ENCODE measurements around the gene CFTR.

Gene CFTR

DNA sequence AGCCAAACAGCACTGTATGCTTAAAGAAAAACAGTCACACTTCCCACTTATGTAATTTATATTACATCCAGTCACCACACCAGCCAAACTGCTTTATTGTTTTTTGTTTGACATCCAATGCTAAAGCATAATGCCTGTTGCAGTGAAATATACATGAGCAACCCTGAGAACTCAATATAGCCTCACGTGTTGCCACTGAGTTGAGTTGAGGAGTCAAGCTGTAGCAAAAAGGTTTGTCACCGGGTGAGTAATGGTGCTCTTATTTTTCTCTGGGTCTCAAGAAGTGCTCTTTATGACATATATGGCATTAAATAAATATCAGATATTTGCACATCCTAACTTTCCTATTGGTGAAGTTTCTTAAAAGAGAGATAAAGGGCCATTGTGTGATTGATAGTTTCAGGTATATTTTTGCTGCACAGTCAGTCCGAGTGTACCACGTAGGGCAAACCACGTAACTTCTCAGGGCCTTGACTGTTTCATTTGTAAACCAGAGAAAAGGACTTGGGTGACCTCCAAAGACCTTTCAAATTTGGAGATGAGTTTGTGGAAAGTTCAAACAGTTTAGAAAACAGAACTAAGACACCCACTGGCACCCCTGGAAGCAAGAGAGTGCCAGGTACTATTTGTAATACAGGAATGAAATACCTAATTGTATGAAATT, 168.5 kb downstream of the CFTR start:
- DNase-seq (ENCODE audit: low read depth in 2 of 2): no peak

DNA sequence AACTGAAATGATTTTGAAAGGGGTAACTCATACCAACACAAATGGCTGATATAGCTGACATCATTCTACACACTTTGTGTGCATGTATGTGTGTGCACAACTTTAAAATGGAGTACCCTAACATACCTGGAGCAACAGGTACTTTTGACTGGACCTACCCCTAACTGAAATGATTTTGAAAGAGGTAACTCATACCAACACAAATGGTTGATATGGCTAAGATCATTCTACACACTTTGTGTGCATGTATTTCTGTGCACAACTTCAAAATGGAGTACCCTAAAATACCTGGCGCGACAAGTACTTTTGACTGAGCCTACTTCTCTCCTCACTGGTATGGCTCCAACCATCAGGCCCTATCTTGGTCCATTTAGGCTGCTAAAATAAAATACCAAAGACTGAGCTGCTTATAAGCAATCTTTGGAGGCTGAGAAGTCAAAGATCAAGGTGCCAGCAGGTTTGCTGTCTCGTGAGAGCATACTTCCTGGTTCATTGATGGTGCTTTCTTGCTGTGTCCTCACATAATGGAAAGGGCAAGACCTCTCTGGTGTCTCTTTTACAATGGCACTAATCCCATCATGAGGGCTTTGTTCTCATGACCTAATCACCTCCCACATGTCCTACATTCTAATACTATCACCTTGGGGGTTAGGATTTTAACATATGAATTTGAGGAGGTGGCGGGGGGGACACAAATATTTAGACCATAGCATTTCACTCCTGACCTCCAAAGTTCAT, 173.3 kb downstream of the CFTR start:
- no peak for DNase-seq (ENCODE audit: low read depth in 2 of 2)

DNA sequence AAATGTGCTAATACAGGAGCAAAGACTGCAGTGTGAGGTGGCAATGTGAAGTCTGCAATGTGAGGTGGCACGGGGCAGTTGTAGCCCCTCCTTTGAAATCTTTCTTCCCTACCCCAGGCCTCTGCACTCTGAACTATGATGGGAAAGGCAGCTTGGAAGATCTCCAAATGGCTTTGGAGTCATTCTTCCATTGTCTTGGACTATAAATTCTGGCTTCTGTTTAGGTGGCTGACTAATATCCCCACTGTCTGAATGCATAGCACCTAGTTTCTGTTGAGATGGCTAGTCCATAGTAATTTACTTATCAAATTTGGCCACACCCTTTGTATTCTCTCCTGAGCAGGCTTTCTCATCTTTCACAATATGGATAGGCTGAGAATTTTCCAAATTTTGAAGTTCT, 175.0 kb downstream of the CFTR start:
- no peak for DNase-seq (ENCODE audit: low read depth in 2 of 2)

DNA sequence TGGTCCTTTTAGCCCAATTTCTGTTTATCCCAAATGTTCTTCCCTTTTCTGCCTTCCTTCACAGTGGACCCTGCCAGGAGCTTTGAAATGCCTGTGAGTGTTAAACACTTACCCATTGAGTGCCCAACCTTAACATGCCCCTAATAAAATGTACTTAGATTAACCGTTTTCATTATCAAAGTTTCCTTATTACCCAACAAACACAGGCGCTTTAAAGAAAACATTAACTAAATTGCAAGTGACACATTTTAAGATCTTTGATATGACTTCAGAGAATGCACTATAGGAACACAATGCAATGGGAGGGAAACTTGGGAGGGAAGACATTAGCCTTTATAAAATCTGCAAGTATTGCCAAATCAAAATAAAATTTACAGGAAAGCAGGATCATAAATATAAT, 177.0 kb downstream of the CFTR start:
- DNase-seq (ENCODE audit: low read depth in 2 of 2): no peak

DNA sequence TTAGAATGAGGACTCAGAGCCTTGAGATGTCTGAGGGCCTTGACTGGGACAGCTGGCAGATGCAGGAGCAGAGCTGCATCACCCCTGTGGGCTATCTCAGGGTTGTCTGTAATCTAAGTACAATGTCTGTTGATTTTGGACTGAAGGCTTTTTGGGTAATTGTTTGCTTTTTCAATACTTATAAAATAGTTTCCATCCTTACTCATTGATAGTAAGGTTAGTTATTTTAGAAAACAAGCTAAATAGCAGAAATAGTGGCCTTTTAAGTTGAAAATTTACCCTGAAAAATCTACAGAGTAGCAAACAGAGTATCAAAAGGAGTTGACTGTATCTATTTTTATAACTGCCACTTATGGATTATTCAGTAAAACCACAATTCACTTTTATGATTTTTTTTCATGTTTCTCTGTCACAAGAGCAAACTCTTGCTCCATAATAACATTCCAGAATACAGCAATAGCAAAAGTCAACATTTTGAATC, 179.7 kb downstream of the CFTR start:
- DNase-seq (ENCODE audit: low read depth in 2 of 2): no peak

DNA sequence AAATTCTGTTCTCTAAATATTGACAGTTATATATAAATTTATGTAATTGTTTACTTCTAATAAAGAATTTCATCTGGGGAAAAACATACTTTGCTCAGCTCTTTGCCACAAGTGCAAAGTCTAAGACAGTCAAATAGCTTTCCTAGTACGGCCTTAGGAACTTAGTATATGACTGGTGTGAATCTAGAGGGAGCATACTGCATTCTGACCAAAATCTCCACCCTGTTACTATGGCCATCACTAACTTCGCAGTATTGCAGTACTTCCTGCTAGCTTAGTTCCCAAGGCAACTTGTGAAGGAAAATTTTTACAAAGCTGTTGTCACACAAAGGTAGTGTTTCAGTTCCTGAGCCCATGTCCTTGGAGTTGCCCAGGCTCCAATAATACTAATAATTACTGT, 181.5 kb downstream of the CFTR start:
- DNase-seq (ENCODE audit: low read depth in 2 of 2): no peak

DNA sequence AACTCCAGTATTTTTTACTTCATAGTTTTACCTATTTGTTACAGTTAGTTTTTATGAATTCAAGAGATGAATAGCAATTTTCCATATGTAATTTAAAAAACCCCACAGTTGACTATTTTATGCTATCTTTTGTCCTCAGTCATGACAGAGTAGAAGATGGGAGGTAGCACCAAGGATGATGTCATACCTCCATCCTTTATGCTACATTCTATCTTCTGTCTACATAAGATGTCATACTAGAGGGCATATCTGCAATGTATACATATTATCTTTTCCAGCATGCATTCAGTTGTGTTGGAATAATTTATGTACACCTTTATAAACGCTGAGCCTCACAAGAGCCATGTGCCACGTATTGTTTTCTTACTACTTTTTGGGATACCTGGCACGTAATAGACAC, 184.2 kb downstream of the CFTR start:
- no peak for DNase-seq (ENCODE audit: low read depth in 2 of 2)

DNA sequence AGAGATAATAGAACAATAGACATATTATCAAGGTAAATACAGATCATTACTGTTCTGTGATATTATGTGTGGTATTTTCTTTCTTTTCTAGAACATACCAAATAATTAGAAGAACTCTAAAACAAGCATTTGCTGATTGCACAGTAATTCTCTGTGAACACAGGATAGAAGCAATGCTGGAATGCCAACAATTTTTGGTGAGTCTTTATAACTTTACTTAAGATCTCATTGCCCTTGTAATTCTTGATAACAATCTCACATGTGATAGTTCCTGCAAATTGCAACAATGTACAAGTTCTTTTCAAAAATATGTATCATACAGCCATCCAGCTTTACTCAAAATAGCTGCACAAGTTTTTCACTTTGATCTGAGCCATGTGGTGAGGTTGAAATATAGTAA, 185.5 kb downstream of the CFTR start:
- no peak for DNase-seq (ENCODE audit: low read depth in 2 of 2)

DNA sequence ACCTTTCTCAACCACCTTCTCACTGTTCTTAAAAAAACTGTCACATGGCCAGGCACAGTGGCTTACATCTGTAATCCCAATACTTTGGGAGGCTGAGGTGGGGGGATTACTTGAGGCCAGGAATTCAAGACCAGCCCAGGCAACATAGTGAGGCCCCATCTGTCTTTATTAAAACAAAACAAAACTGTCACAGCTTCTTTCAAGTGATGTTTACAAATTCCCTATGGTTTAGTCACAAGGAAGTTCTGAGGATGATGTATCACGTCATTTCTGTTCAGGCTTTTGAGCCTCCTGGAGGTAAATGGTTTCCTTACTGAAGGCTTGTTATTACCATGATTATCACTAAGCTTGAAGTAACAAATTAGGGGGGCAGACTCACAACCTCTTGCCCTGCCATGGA, 186.2 kb downstream of the CFTR start:
- DNase-seq (ENCODE audit: low read depth in 2 of 2): no peak

DNA sequence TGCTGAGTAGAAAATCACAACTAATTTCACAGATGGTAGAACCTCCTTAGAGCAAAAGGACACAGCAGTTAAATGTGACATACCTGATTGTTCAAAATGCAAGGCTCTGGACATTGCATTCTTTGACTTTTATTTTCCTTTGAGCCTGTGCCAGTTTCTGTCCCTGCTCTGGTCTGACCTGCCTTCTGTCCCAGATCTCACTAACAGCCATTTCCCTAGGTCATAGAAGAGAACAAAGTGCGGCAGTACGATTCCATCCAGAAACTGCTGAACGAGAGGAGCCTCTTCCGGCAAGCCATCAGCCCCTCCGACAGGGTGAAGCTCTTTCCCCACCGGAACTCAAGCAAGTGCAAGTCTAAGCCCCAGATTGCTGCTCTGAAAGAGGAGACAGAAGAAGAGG, 186.9 kb downstream of the CFTR start:
- no peak for DNase-seq (ENCODE audit: low read depth in 2 of 2)

DNA sequence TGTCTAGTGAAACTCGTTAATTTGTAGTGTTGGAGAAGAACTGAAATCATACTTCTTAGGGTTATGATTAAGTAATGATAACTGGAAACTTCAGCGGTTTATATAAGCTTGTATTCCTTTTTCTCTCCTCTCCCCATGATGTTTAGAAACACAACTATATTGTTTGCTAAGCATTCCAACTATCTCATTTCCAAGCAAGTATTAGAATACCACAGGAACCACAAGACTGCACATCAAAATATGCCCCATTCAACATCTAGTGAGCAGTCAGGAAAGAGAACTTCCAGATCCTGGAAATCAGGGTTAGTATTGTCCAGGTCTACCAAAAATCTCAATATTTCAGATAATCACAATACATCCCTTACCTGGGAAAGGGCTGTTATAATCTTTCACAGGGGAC, 187.6 kb downstream of the CFTR start:
- DNase-seq (ENCODE audit: low read depth in 2 of 2): no peak

DNA sequence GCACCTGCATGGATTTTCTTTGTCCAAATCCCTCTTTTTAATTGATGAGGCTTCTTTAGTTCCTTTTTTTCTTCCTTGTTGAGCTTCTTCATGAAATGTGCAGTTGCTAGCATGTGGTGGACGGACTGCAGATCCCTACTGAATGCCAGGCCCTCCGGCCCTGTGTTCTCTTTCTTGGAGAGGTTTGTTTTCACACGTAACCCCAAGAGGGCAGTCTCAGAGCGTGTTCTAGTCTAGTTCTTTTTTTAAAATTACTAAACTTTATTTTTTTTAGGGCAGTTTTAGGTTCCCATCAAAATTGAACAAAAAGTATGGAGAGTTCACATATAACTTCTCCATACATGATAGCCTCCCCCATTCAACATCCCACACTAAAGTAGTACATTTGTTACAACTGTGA, 190.0 kb downstream of the CFTR start:
- no peak for DNase-seq (ENCODE audit: low read depth in 2 of 2)

DNA sequence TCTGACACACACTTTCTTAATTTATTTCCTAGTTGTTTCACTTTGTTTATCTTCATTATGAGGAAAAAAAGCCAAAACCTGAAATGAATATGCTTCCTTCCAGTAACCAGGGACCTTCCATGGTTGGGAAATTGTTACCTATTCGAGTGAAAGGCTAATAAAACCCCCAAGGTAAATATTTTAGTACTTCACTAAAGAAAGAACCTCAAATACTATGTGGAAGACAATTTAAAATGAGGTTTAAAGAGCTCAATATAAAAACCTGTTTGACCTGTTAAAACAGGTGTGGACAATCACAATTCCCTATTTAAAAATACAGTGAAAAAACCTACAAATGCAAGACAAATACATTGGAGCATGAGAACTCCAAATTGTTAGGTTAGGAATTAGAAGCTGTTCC, 192.6 kb downstream of the CFTR start:
- DNase-seq (ENCODE audit: low read depth in 2 of 2): no peak

DNA sequence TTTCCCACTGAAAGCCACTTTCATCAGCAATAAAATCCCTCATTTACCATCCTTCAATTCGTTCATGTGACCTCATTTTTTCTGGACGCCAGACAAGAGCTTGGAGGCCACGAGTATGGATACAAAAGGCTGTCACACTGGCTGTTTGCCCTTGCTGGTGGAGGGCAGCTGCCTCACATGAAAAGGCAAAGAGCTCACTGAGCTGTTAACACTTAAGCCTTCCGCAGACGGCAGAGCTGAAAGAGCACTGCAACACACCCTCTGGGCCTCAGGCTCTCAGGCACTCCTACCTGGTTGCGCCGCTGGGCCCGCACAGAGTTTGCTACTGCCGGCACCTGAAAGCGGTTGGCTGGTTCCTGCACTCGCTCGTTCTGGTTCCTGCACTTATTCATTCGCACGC, 193.5 kb downstream of the CFTR start:
- no peak for DNase-seq (ENCODE audit: low read depth in 2 of 2)

DNA sequence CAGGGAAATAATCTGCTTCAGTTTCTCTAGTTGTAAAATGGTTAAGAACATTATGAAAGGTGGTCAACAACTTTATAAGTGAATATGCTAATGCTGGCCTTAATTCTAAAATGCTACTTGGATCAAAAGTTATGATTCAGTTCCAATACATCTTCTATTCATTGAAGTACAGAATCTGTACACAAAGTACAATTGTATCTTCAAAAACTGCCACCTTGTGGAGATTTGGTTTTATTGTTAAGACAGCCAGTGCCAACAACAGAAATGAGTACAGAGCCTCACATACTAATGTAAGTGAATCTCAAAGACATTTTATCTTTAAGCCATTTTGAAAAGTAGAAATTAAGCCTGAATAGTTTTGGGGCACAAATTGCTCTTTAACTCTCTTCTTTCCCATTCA, 194.0 kb downstream of the CFTR start:
- DNase-seq (ENCODE audit: low read depth in 2 of 2): no peak

DNA sequence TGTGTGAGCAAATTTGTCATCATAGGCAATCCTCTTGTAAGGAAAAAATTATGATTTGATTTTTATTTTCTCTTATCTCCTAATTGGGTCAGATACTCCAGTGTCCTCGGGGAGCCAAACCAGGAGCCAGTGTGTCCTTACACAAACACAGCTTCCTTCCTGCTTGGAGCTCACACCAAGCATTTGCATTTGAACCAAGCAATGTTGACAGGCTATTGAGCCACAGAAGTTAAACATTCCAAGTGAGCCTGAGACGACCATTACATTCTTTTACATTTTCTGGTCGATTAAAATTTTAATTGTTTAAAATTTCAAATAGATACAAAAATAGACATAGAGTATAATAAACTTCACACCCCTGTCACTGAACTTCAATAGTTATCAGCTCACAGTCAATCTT, 194.8 kb downstream of the CFTR start:
- DNase-seq (ENCODE audit: low read depth in 2 of 2): no peak

DNA sequence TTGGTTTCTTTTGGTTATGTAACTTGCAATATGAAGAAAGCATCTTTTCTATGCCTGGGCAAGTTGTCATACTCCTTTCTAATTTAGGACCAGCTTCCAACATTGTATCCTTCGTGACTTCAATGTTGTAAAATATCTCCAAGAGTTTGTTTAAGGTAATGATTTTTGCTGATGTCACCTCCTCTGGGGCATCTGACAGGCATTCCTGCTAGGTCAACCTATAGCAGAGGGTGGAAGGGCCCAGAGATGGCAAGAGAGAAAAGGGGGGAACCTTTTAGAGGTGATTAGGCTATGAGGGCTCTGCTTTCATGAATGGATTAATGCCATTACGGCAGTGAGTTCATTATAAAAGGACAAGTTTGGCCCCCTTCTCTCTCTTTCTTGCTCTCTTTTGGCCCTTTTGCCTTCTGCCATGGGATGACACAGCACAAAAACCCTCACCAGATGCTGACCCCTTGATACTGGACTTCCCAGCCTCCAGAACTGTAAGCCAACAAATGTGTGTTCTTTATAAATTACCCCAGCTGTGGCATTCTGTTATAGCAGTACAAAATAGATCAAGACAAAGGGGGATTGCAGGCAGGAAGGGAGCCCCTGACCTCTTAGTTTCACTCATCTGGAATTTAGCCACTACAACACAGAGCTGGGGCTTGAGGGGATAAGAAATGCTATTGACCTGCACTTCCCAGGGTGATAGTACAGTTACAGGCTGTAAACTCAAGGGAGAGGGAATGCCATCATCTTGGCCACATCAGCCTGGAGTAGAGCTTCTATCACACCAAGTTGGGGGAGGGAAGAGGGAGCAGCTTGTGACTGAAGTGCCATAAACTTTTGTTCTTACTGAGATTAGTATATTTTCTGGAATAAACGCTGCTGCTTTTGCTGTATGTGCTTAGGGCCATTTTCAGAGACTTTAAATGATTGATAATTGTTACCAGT, 195.9 kb downstream of the CFTR start:
- no peak for DNase-seq (ENCODE audit: low read depth in 2 of 2)

DNA sequence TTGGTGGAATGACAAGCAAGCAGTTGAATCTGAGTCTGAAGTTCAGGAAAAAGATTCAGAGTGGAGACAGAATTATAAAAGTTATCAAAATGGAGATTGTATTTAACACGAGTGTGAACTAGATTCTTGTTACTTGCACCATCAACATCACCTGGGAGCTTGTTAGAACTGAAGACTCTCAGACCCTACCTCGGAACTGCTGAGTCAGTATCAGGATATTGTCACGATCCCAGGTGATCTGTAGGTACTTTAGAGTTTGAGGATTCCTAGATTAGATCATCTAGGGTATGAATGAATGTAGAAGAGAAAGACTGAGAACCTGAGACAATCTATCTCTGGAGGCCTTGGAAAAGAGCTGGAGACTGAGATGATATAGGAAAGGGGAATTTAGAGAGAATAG, 199.3 kb downstream of the CFTR start:
- no peak for DNase-seq (ENCODE audit: low read depth in 2 of 2)

DNA sequence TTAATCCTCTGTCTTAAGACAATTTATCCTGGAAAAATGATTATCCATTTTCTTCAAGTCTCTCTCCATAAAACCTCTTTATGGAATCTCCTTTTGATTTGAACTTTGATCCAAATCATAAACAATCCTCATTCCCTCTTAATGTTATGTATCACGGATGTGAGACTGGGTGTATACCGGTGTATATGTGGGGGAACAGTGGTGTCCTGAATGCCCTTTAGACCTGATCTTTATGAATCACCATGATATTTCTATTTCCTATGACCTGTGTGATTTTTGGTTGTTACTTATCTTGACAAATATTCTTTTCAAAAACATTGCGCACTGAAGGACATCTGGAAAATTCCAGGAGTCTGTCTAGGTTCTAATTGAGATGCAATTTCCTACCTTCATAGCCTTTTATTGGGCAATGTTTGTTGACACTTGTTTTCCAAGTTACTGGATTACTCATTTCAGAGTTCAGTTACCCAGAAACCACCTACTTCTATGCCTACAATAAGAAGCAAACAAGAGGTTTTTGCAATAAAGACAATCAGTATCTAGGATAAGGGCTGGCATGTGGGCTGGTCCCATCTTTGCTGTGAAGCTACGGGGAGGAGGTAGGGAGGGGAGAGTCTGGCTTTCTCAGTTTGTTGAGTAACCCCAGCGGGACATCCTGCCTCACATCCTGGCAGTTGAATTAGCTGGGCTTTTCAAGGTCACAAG, 203.0 kb downstream of the CFTR start:
- DNase-seq (ENCODE audit: low read depth in 2 of 2): no peak

DNA sequence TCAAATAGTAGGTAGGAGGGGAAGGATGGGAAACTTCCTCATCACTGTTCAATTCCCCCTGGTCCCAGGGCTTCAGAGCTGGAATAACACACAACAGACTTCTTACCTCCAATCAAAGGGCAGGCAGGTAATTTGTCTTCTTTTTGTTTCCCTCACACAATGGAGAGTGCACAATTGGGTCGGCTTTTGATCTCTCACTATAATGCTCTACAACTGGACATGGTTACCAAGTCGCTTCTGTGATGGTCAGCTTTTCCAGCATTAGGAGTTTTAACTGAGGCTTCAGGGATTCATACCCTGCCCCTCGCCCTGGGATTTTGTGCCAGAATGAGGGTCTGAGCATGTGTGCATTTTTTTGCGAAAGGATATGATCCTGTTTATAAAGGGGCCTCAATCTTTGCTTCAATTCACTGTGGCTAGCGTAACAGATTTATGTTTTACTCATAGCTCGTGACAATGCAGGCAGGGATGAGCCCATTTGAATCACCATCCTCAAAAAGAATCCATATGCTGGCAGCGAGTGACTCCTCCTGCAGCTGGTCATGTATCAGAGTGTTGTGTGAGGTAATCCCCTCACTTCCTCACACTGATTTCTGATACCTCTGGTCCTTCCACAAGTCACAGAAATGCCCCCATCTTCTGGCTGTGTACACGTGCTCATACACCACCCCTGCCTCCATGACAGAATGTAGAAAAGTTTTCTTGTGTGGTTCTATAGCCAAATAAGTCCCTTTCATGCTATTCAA, 203.8 kb downstream of the CFTR start:
- DNase-seq (ENCODE audit: low read depth in 2 of 2): no peak

DNA sequence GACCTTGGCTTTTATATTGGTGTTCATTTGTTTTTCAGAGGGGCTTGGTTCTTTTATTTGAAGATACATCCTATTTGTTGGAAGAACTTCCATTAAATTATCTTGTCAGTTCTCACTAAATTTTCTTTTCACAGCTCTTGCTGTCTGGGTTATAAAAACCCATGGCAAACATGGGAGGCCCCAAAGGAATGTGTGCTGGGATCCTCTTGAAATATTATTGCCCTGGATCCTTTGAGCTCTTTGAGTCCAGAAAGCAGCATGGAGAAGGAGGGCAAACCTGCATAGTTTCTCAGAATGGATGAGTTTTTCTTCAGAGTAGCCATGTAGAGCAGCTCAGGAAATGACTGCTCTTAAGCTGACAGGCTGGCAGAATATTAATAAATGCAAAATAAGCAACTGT, 206.0 kb downstream of the CFTR start:
- no peak for DNase-seq (ENCODE audit: low read depth in 2 of 2)
